ENCODE results near the gene HSD17B4.
A peak's percentile ranks its signal among the peaks of the same experiment; 100 is the strongest.

- TF ChIP-seq POLR2A (IDR thresholded peaks at IDR 0.05) (no peak), CTCF (IDR thresholded peaks at IDR 0.05) (peak; percentile 80 to 84 (median 82))
Observed at GRCh38 chr5:119411361-119412278, 40.7 kb upstream of the HSD17B4 start.

Measured in ovary (tissue), 3 donors.